OCI-LY3 (cell line): ENCODE measurements around the gene FUZ.

ENCODE experiments used
- H2AFZ ChIP-seq: fragments of 200-600, 300-600 bp; shearing (Covaris generic); 2 replicates; pipeline ENCODE4 v1.6.0; 2014; ENCODE audit warnings: antibody characterized with exemption, low read depth, low read length
- H3K27ac ChIP-seq: fragments of 200-600, 300-600 bp; sonication (generic); 2 replicates; pipeline ENCODE4 v1.5.1; 2014; ENCODE audit warnings: mild to moderate bottlenecking, low read length, moderate library complexity, mixed read lengths
- H3K27me3 ChIP-seq: fragments of 200-600, 300-600 bp; sonication (generic); 2 replicates; pipeline ENCODE4 v1.6.1; 2014; ENCODE audit warnings: low read depth, low read length, mixed read lengths
- H3K36me3 ChIP-seq: fragments of 200-600, 300-600 bp; sonication (generic); replicated peaks from 2 replicates; pipeline ENCODE3; 2014; ENCODE audit warnings: low read depth, low read length, mixed read lengths
- H3K4me1 ChIP-seq: fragments of 300-600, 200-600 bp; sonication (generic); 2 replicates; pipeline ENCODE4 v1.6.1; 2014; ENCODE audit warnings: low read length, mixed read lengths
- H3K4me2 ChIP-seq: fragments of 200-600, 300-600 bp; sonication (generic); 2 replicates; pipeline ENCODE4 v1.6.1; 2014; ENCODE audit warnings: low read length, mixed read lengths
- H3K4me3 ChIP-seq: fragments of 300-600, 200-600 bp; sonication (generic); 2 replicates; pipeline ENCODE4 v1.5.1; 2014; ENCODE audit warnings: antibody characterized with exemption, mild to moderate bottlenecking, low read length, moderate library complexity
- H3K79me2 ChIP-seq: fragments of 300-600, 200-600 bp; shearing (Covaris generic); 2 replicates; pipeline ENCODE4 v1.6.1; 2014; ENCODE audit warnings: mild to moderate bottlenecking, low read length, mixed read lengths
- H3K9ac ChIP-seq: fragments of 300-600, 200-600 bp; shearing (Covaris generic); 2 replicates; pipeline ENCODE4 v1.6.0; 2014; ENCODE audit warnings: mild to moderate bottlenecking, low read length, moderate library complexity
- H3K9me3 ChIP-seq: fragments of 200-600, 300-600 bp; shearing (Covaris generic); 2 replicates; pipeline ENCODE4 v1.6.1; 2014; ENCODE audit warnings: low read length, mixed read lengths; ENCODE audit not compliant: insufficient read depth
- H4K20me1 ChIP-seq: fragments of 200-600, 300-600 bp; sonication (generic); 2 replicates; pipeline ENCODE4 v1.6.1; 2016; ENCODE audit warnings: low read length, mixed read lengths; ENCODE audit not compliant: insufficient read depth
- EZH2phosphoT487 ChIP-seq: fragments of 200-600 bp; shearing (Covaris generic); IDR thresholded peaks from 2 replicates; pipeline ENCODE4 v1.6.1; 2018; ENCODE audit warnings: antibody characterized with exemption, mixed run types, low read depth
- TF ChIP-seq, protein P1 (sequence below): fragments of 200-600, 300-600 bp; sonication (generic); IDR thresholded peaks from 2 replicates; pipeline ENCODE4 v1.5.1; 2014; ENCODE audit warnings: antibody characterized with exemption, low read length, low read depth

FUZ gene

DNA sequence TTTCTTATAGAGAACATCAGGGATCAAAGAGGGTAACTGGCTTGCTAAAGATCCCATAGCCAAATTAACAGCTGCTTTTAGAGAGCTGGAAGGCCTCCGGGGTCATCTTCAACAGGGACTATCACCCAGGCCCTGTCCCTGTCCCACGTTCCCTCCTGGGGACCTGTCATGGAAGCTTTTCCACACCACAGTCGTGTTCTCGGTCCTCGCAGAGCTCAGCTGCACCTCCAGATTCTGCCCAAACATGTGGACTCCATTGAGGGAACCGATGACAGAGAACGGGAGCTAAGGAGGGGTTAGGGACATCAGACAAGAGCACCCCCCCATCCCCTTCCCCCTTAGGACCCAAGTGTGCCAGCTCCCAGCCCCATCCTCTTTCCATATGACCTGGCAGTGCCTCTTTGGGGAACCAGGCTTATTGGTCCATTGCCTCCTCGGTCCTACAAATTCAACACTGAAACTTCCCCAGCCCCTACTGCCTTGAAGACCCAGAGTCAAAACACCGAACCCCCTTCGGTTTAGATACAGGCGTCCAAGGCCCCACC is 568 bp downstream of the FUZ start:
- Histone ChIP-seq H4K20me1 (no peaks in the 10 kb centered on the region), H3K4me2 (peak overlapping the region; percentile 88), H3K4me3 (peak overlapping the region; percentile 91), H3K27ac (peak overlapping the region; percentile 82), H3K9ac (peak overlapping the region; percentile 85), H3K4me1 (peaks cover 15% of the 10 kb centered on the region), H3K36me3 (peaks cover 7% of the 10 kb centered on the region), H3K79me2 (no peaks in the 10 kb centered on the region), H3K27me3 (no peaks in the 10 kb centered on the region), H3K9me3 (no peaks in the 10 kb centered on the region), H2AFZ (peak overlapping the region; percentile 89)
- TF ChIP-seq EZH2phosphoT487: no peak
- TF ChIP-seq, protein P1, sequence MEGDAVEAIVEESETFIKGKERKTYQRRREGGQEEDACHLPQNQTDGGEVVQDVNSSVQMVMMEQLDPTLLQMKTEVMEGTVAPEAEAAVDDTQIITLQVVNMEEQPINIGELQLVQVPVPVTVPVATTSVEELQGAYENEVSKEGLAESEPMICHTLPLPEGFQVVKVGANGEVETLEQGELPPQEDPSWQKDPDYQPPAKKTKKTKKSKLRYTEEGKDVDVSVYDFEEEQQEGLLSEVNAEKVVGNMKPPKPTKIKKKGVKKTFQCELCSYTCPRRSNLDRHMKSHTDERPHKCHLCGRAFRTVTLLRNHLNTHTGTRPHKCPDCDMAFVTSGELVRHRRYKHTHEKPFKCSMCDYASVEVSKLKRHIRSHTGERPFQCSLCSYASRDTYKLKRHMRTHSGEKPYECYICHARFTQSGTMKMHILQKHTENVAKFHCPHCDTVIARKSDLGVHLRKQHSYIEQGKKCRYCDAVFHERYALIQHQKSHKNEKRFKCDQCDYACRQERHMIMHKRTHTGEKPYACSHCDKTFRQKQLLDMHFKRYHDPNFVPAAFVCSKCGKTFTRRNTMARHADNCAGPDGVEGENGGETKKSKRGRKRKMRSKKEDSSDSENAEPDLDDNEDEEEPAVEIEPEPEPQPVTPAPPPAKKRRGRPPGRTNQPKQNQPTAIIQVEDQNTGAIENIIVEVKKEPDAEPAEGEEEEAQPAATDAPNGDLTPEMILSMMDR: no peak

DNA sequence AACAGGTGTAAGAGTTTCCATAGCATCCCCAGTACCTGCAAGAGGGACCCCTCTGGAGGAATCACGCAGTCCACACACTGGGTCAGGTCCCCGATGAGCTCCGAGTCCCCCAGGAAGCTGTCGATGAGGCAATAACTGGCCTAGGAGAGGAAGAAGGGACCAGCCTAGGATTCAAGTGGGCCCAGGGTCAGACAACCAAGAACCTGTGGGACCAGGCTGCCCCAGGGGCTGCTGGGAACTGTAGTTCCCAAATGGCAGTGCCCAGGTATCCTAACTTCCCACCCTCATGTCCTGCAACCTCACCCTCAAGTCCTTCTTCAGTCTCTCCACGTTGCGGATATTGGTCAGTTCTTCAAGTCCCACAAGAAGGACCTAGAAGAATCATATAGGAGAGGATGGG is 1.8 kb downstream of the FUZ start:
- no peak overlapping the region for H3K4me2 ChIP-seq
- TF ChIP-seq EZH2phosphoT487: no peak
- TF ChIP-seq, protein P1: no peak

DNA sequence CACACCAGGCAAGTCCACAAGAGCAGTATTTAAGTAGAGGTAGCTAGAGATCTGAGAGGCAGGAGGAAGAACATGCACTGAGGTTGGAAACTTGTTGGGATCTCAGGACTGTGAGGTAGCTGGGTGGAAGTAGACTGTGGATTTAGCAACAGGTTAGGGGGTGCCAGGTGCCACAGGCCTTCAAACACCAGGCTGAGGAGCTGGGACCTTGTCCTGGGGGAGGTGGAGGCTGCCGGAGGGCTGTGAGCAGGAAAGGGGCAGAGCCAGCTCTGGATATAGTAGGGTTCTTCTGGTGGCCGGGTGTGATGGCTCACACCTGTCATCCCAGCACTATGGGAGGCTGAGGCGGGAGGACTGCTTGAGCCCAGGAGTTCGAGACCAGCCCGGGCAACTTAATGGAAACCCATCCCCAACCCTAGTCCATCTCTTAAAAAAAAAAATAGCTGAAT is 3.1 kb downstream of the FUZ start:
- Histone ChIP-seq H3K9ac (no peak overlapping the region), H3K9me3 (no peaks in the 10 kb centered on the region), H3K4me2 (no peak overlapping the region), H3K4me1 (peaks cover 30% of the 10 kb centered on the region), H2AFZ (no peak overlapping the region), H3K36me3 (peaks cover 18% of the 10 kb centered on the region), H3K79me2 (no peaks in the 10 kb centered on the region), H3K27ac (no peak overlapping the region), H3K4me3 (no peak overlapping the region), H3K27me3 (no peaks in the 10 kb centered on the region), H4K20me1 (no peaks in the 10 kb centered on the region)
- TF ChIP-seq EZH2phosphoT487: no peak
- TF ChIP-seq, protein P1: no peak

More for the DNA sequence above, 1.8 kb downstream of the FUZ start:
- peaks cover 11% of the 10 kb centered on the region for H3K36me3 ChIP-seq
- H3K4me3 ChIP-seq: no peak overlapping the region
- no peak overlapping the region for H3K9ac ChIP-seq
- no peak overlapping the region for H3K27ac ChIP-seq
- H4K20me1 ChIP-seq: no peaks in the 10 kb centered on the region
- H2AFZ ChIP-seq: no peak overlapping the region
- H3K79me2 ChIP-seq: no peaks in the 10 kb centered on the region
- no peaks in the 10 kb centered on the region for H3K9me3 ChIP-seq
- H3K4me1 ChIP-seq: peaks cover 27% of the 10 kb centered on the region
- H3K27me3 ChIP-seq: no peaks in the 10 kb centered on the region

DNA sequence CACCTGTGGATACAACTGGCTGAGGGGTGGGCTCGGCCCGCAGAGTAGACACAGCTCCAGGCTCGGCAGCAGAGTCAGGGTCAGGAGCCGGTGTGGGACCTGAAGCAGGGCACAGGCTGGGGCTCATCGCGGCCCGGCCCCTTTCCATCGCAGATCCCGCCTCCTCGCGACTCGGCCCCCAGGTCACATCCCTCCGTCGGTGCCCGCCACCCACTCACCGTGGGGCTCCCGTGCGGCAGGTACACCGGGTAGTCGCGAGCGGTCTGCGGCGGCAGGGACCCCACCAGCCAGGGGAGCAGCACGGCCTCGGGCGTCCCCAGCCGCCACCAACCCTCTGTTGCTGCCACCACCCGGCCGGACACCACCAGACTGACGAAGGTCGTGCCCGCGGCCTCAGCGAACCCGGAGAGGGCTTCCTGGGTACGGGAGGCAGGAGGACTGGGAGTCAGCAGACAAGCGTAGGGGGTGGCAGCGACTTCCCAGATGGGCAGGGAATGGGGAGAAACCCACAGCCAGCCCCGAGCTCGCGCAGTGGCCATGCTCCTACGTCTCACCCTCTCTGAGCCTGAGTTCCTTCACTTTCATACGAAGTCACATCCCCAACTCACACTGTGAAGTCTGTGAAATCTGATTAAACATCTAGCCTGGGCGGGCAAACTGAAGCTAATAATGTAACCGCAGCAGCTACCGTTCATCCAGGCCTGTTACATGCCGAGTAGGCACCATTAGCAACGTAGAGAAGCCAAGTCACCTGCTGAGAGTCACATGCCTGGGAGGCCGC is 3.7 kb downstream of the FUZ start:
- H3K27ac ChIP-seq: no peak overlapping the region

More for the DNA sequence above, 3.7 kb downstream of the FUZ start:
- Histone ChIP-seq H2AFZ (no peak overlapping the region), H4K20me1 (no peaks in the 10 kb centered on the region), H3K9me3 (no peaks in the 10 kb centered on the region), H3K27me3 (no peaks in the 10 kb centered on the region), H3K4me2 (no peak overlapping the region), H3K36me3 (peaks cover 18% of the 10 kb centered on the region), H3K9ac (no peak overlapping the region), H3K4me3 (no peak overlapping the region), H3K79me2 (no peaks in the 10 kb centered on the region), H3K4me1 (peaks cover 30% of the 10 kb centered on the region)
- TF ChIP-seq, protein P1: no peak
- TF ChIP-seq EZH2phosphoT487: no peak
